Stimulated activated naive B cell treated with anti-CD40 and anti-IgM and Interleukin-4, amounts not matched to agents 10 μg/mL and 1 μg/mL and 100 μg/mL, for 72 hours (primary cell): ENCODE results near the gene NGEF.

Experiments
- ATAC-seq, 2 donors: fragments of 150-1000 bp; cut with Tn5 transposase; replicated peaks; 2 replicates each; pipeline ENCODE4 v1.10.0; 2021; ENCODE audit warnings: moderate library complexity in 1 of 2
- DNase-seq: peaks from one replicate; pipeline ENCODE4 v3.0.0; 2021
- H3K27ac Mint-ChIP-seq: one replicate; pipeline ENCODE4 v1.8.0; 2022; ENCODE audit warnings: mild to moderate bottlenecking, mixed read lengths
- H3K27me3 Mint-ChIP-seq, 2 donors: one replicate each; pipeline ENCODE4 v1.8.0; 2022; ENCODE audit warnings: mixed read lengths in 2 of 2
- H3K36me3 Mint-ChIP-seq, 2 donors: one replicate each; pipeline ENCODE4 v1.8.0; 2022; ENCODE audit warnings: mixed read lengths in 2 of 2, mild to moderate bottlenecking in 1 of 2
- H3K4me1 Mint-ChIP-seq, 2 donors: one replicate each; pipeline ENCODE4 v1.8.0; 2022; ENCODE audit warnings: mixed read lengths in 2 of 2, mild to moderate bottlenecking in 1 of 2
- H3K4me3 Mint-ChIP-seq, 2 donors: one replicate each; pipeline ENCODE4 v1.8.0; 2022; ENCODE audit warnings: mild to moderate bottlenecking in 2 of 2, mixed read lengths in 2 of 2, moderate library complexity in 1 of 2
- H3K9me3 Mint-ChIP-seq, 2 donors: one replicate each; pipeline ENCODE4 v1.8.0; 2022; ENCODE audit warnings: mixed read lengths in 2 of 2, mild to moderate bottlenecking in 1 of 2

NGEF gene

GRCh38 chr2:232850039-232850438 lies 163.0 kb downstream of the NGEF start:
- Mint-ChIP-seq H3K4me3 (no peak overlapping the region), H3K36me3 (peaks cover 32 to 52% of the 10 kb centered on the region in 2 donors), H3K27me3 (no peaks in the 10 kb centered on the region), H3K4me1 (peaks cover 3 to 5% of the 10 kb centered on the region in 2 donors), H3K9me3 (no peaks in the 10 kb centered on the region), H3K27ac (no peak overlapping the region)
- DNase-seq (no peak), ATAC-seq (no peak)

- Mint-ChIP-seq H3K9me3 (no peaks in the 10 kb centered on the region), H3K27me3 (no peaks in the 10 kb centered on the region), H3K36me3 (peaks cover 41 to 63% of the 10 kb centered on the region in 2 donors), H3K27ac (no peak overlapping the region), H3K4me1 (no peaks in the 10 kb centered on the region), H3K4me3 (no peak overlapping the region)
- ATAC-seq (no peak), DNase-seq (no peak)
These were observed 167.0 kb downstream of the NGEF start for GRCh38 chr2:232846055-232846454.

GRCh38 chr2:232843834-232844233 lies 169.2 kb downstream of the NGEF start:
- Mint-ChIP-seq H3K27ac (peak overlapping the region; percentile 73), H3K27me3 (no peaks in the 10 kb centered on the region), H3K36me3 (peaks cover 45 to 70% of the 10 kb centered on the region in 2 donors), H3K4me1 (peaks cover 5 to 12% of the 10 kb centered on the region in 2 donors), H3K9me3 (no peaks in the 10 kb centered on the region), H3K4me3 (no peak overlapping the region)
- no peak for ATAC-seq
- DNase-seq = no peak

GRCh38 chr2:232842689-232843088 lies 170.4 kb downstream of the NGEF start:
- Mint-ChIP-seq H3K27ac (peak overlapping the region; percentile 42), H3K4me3 (no peak overlapping the region), H3K36me3 (peaks cover 39 to 69% of the 10 kb centered on the region in 2 donors), H3K9me3 (no peaks in the 10 kb centered on the region), H3K4me1 (peaks cover 16 to 24% of the 10 kb centered on the region in 2 donors), H3K27me3 (no peaks in the 10 kb centered on the region)
- no peak for ATAC-seq
- DNase-seq = no peak

DNA sequence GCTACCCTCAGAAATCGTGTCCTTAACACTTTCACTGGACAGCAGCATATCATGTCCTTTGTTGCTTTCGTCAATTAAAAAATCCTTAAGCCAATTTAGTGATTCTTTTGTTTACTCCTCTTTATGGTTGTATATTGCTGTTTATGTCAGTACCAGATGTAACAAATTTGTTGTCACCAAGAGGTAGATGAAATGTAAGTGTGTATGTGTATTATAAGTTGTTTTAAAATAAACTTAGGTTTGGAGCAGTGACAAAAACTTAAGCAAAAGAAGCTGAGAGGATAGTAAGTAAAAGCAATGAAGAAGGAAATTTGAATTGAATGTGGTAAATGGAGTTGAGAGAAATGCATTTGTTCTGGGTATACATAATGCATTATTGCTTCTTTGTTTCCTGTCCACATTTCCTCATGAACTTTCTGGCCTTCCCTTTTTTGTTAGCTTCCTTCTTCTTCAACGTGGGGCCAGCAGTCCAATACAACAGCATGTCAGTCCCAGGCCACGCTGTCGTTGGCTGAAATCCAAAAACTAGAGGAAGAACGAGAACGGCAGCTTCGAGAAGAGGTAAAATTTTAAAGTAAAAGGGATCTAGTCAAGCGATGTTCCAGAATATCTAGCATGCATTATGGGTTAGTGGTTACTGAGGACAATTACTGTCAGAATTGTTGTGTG lies 173.5 kb downstream of the NGEF start:
- H3K4me1 Mint-ChIP-seq = peaks cover 22 to 33% of the 10 kb centered on the region in 2 donors
- H3K27me3 Mint-ChIP-seq = no peaks in the 10 kb centered on the region
- DNase-seq (no peak), ATAC-seq (no peak)
- H3K36me3 Mint-ChIP-seq = peaks cover 43 to 76% of the 10 kb centered on the region in 2 donors
- no peak overlapping the region for H3K4me3 Mint-ChIP-seq
- peak overlapping the region; percentile 77 for H3K27ac Mint-ChIP-seq
- no peaks in the 10 kb centered on the region for H3K9me3 Mint-ChIP-seq

- peaks cover 42 to 78% of the 10 kb centered on the region in 2 donors for H3K36me3 Mint-ChIP-seq
- H3K9me3 Mint-ChIP-seq = no peaks in the 10 kb centered on the region
- peaks cover 22 to 40% of the 10 kb centered on the region in 2 donors for H3K4me1 Mint-ChIP-seq
- peak overlapping the region; percentile 87 for H3K27ac Mint-ChIP-seq
- ATAC-seq = peak; percentile 91 to 96
- DNase-seq = peak; percentile 12
- H3K27me3 Mint-ChIP-seq = no peaks in the 10 kb centered on the region
- peak overlapping the region; percentile 46 to 47 for H3K4me3 Mint-ChIP-seq
These were observed 174.6 kb downstream of the NGEF start for GRCh38 chr2:232838406-232838874.

- Mint-ChIP-seq H3K27ac (peak overlapping the region; percentile 77), H3K27me3 (no peaks in the 10 kb centered on the region), H3K4me1 (peaks cover 22 to 42% of the 10 kb centered on the region in 2 donors), H3K4me3 (no peak overlapping the region), H3K36me3 (peaks cover 40 to 78% of the 10 kb centered on the region in 2 donors), H3K9me3 (no peaks in the 10 kb centered on the region)
- ATAC-seq = no peak
- DNase-seq = no peak
These were observed 176.1 kb downstream of the NGEF start for GRCh38 chr2:232836934-232837333.

DNA sequence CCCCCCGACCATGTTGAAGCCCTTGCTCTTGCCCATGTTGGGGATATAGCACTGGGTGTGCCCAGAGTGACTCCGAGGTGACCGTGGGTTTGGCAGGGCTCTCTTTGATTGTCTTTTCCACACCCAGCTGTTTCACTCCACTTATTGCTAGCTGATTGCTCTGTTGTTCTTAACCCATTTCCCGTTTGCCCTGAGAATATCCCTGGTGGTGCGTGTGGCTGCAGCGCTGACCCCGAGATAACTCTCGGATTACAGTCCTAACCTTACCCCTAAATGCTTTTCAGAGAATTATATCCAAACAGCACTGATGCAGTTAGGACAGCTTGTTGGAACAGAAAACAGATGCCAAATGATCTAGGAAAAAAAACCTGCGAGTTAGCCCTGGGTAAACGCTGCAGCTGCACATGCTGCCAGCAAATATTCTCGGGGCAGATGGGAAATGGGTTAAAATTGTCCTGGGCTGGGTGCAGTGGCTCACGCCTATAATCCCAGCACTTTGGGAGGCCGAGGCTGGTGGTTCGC lies 177.3 kb downstream of the NGEF start:
- no peak for DNase-seq
- no peak overlapping the region for H3K27ac Mint-ChIP-seq
- H3K9me3 Mint-ChIP-seq = no peaks in the 10 kb centered on the region
- peaks cover 22 to 42% of the 10 kb centered on the region in 2 donors for H3K4me1 Mint-ChIP-seq
- H3K36me3 Mint-ChIP-seq = peaks cover 44 to 82% of the 10 kb centered on the region in 2 donors
- H3K27me3 Mint-ChIP-seq = no peaks in the 10 kb centered on the region
- H3K4me3 Mint-ChIP-seq = no peak overlapping the region
- ATAC-seq = no peak

GRCh38 chr2:232833830-232834229 lies 179.2 kb downstream of the NGEF start:
- DNase-seq (no peak), ATAC-seq (no peak)
- Mint-ChIP-seq H3K9me3 (no peaks in the 10 kb centered on the region), H3K4me3 (no peak overlapping the region), H3K4me1 (peaks cover 17 to 29% of the 10 kb centered on the region in 2 donors), H3K27me3 (no peaks in the 10 kb centered on the region), H3K36me3 (peaks cover 35 to 78% of the 10 kb centered on the region in 2 donors), H3K27ac (no peak overlapping the region)

DNA sequence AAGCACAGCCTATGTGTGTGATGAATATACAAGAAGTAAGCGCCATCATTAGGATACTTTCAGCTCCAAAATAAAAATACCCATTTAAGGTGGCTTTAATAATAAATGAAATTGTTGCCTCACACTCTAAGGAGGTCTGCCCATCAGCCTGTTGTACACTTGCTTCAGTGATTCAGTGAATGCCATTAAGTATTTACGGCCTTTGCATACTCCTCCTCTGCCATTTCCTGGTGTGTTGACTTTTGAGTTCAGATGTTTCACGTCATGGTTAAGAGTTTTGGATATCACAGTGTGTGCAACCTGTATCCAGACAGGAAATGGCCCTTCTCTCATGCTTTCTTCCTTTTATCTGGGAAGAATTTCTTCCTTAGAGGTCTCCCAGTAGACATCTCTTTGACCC lies 181.6 kb downstream of the NGEF start:
- Mint-ChIP-seq H3K36me3 (peaks cover 35 to 70% of the 10 kb centered on the region in 2 donors), H3K9me3 (no peaks in the 10 kb centered on the region), H3K4me1 (peaks cover 0 to 8% of the 10 kb centered on the region in 2 donors), H3K27me3 (no peaks in the 10 kb centered on the region), H3K27ac (no peak overlapping the region), H3K4me3 (no peak overlapping the region)
- ATAC-seq (no peak), DNase-seq (no peak)

- H3K27me3 Mint-ChIP-seq = no peaks in the 10 kb centered on the region
- H3K27ac Mint-ChIP-seq = no peak overlapping the region
- peaks cover 0 to 8% of the 10 kb centered on the region in 2 donors for H3K4me1 Mint-ChIP-seq
- ATAC-seq (no peak), DNase-seq (no peak)
- H3K4me3 Mint-ChIP-seq = no peak overlapping the region
- peaks cover 40 to 74% of the 10 kb centered on the region in 2 donors for H3K36me3 Mint-ChIP-seq
- H3K9me3 Mint-ChIP-seq = no peaks in the 10 kb centered on the region
These were observed 183.1 kb downstream of the NGEF start for GRCh38 chr2:232829988-232830387.
